Measurements from ENCODE around the gene LCN10.
"Not testable (repeated sequence)": the region's sequence is repeated elsewhere in the genome, so short reads cannot be mapped to it uniquely, and the experiment has no call there.

The LCN10 gene

GRCh38 chr9:136757328-136757727 is 14.6 kb upstream of the LCN10 start:
- no peak for TF ChIP-seq CTCF (IDR thresholded peaks at IDR 0.05; ENCODE audit: low read length, missing control alignments)
- H3K4me3 ChIP-seq (replicated peaks; ENCODE audit: low read depth, low read length) = no peak overlapping the region
- no peak for DNase-seq (ENCODE audit: low read depth)

DNA sequence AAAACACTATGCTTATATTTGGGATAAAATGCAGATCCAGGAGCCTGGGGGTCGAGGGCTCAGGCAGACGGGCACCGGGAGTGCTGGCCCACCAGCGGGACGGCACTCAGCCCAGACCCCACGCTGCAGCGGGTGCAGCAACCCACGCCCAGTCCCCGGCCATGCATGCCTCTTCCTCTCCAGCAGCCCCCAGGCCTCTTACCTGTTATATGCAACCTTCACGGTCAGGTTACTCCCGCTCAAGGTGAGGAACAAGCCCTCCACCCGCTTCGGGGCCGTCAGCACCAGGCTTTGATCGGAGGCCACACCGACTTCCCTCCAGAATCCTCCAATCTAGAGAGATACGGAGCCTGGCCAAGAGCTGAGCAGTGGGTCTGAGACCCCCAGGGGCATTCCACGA is 14.1 kb upstream of the LCN10 start:
- no peak for TF ChIP-seq CTCF (IDR thresholded peaks at IDR 0.05; ENCODE audit: low read length, missing control alignments)
- no peak for DNase-seq (ENCODE audit: low read depth)
- H3K4me3 ChIP-seq (replicated peaks; ENCODE audit: low read depth, low read length) = no peak overlapping the region

GRCh38 chr9:136756134-136756438 is 13.3 kb upstream of the LCN10 start:
- no peak for TF ChIP-seq CTCF (IDR thresholded peaks at IDR 0.05; ENCODE audit: low read length, missing control alignments)
- DNase-seq (ENCODE audit: low read depth) = no peak
- no peak overlapping the region for H3K4me3 ChIP-seq (replicated peaks; ENCODE audit: low read depth, low read length)

DNA sequence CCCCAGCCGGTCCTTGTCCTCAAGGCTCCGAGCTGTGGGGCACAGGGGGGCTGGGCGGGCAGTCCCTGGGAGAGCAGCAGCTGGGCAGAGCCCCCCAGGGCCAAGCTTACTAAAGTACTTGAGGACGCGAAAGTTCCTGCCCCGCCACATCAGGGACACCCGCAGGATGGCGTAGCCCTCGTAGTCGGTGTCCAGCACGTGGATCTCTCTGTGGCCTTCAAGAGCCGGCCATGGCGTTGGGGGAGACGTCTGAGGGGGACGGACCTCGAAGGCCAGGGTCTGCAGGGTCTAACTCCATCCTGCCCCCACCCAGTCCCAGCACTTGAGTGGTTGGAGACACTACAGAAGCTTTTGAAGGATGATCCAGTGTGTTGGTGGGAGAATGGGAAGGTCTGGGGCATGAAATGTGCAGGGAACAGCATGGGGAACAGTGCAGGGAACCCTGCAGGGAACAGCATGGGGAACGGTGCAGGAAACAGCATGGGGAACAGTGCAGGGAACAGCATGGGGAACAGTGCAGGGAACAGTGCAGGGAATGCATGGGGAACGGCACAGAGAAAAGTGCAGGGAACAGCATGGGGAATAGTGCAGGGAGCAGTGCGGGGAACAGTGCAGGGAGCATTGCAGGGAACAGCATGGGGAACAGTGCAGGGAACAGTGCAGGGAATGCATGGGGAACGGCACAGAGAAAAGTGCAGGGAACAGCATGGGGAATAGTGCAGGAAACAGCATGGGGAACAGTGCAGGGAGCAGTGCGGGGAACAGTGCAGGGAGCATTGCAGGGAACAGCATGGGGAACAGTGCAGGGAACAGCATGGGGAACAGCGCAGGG is 12.8 kb upstream of the LCN10 start:
- H3K4me3 ChIP-seq (replicated peaks; ENCODE audit: low read depth, low read length); DNase-seq (ENCODE audit: low read depth): not testable (repeated sequence)

- DNase-seq (ENCODE audit: low read depth) = no peak
- no peak overlapping the region for H3K4me3 ChIP-seq (replicated peaks; ENCODE audit: low read depth, low read length)
- TF ChIP-seq CTCF (IDR thresholded peaks at IDR 0.05; ENCODE audit: low read length, missing control alignments) = no peak
Observed at GRCh38 chr9:136754626-136755301, 12.0 kb upstream of the LCN10 start.

GRCh38 chr9:136754059-136754572 is 11.4 kb upstream of the LCN10 start:
- no peak overlapping the region for H3K4me3 ChIP-seq (replicated peaks; ENCODE audit: low read depth, low read length)
- no peak for TF ChIP-seq CTCF (IDR thresholded peaks at IDR 0.05; ENCODE audit: low read length, missing control alignments)
- no peak for DNase-seq (ENCODE audit: low read depth)

GRCh38 chr9:136753371-136754058 is 10.8 kb upstream of the LCN10 start:
- DNase-seq (ENCODE audit: low read depth) = no peak
- H3K4me3 ChIP-seq (replicated peaks; ENCODE audit: low read depth, low read length) = no peak overlapping the region
- TF ChIP-seq CTCF (IDR thresholded peaks at IDR 0.05; ENCODE audit: low read length, missing control alignments) = no peak

All from fibroblast of pulmonary artery (primary cell).